ENCODE results near the gene RIMKLA. TPM values are rescaled to one million over a fixed set of nuclear protein-coding genes. Genes with fewer than 3 reads are reported as not detected.
A peak's percentile ranks its signal among the peaks of the same experiment; 100 is the strongest.

Gene RIMKLA
- polyA plus RNA-seq, 4 donors = under 0.01 to 0.63 (median 0.31) TPM

- no peaks in the 10 kb centered on the region for H3K27me3 ChIP-seq (ENCODE audit: control insufficient read depth in 3 of 3, insufficient read depth in 3 of 3, low read length in 3 of 3)
- H3K36me3 ChIP-seq (ENCODE audit: control insufficient read depth in 3 of 3, insufficient read depth in 2 of 3, low read depth in 1 of 3, low read length in 3 of 3) = peaks cover 0 to 4% (median 2%) of the 10 kb centered on the region in 3 donors
- H3K27ac ChIP-seq (ENCODE audit: low read depth in 1 of 3, low read length in 2 of 3) = peak within 1 kb of the TSS in 2 of 3 donors; percentile 32 to 71
- H3K4me3 ChIP-seq (ENCODE audit: low read depth in 1 of 3, low read length in 3 of 3) = peak within 1 kb of the TSS; percentile 46 to 70 (median 52)
- FAIRE-seq = no peak
- no peaks in the 10 kb centered on the region for H3K9me3 ChIP-seq (ENCODE audit: control insufficient read depth in 2 of 2, insufficient read depth in 1 of 2, low read depth in 1 of 2, low read length in 1 of 2)
- peak; percentile 97 to 99 for DNase-seq
- peaks cover 0 to 18% (median 0%) of the 10 kb centered on the region in 3 donors for H3K4me1 ChIP-seq (ENCODE audit: control insufficient read depth in 3 of 3, insufficient read depth in 2 of 3, low read depth in 1 of 3, low read length in 2 of 3)
- 1 to 2% (median 1%) methylated on average over 59 of the region's 59 CpGs for WGBS, 3 donors
Observed at GRCh38 chr1:42462828-42463763, 82.5 kb downstream of the RIMKLA start, which contains the start of gene CCDC30. CCDC30 (plus strand) TSS chr1:42463286; CDS start chr1:42480552, 17,266 bp downstream.

GRCh38 chr1:42463921-42464320, 83.3 kb downstream of the RIMKLA start:
- Histone ChIP-seq H3K4me1 (ENCODE audit: control insufficient read depth in 3 of 3, insufficient read depth in 2 of 3, low read depth in 1 of 3, low read length in 2 of 3) (peaks cover 0 to 16% (median 0%) of the 10 kb centered on the region in 3 donors), H3K36me3 (ENCODE audit: control insufficient read depth in 3 of 3, insufficient read depth in 2 of 3, low read depth in 1 of 3, low read length in 3 of 3) (peaks cover 0 to 4% (median 0%) of the 10 kb centered on the region in 3 donors), H3K9me3 (ENCODE audit: control insufficient read depth in 2 of 2, insufficient read depth in 1 of 2, low read depth in 1 of 2, low read length in 1 of 2) (no peaks in the 10 kb centered on the region), H3K27ac (ENCODE audit: low read depth in 1 of 3, low read length in 2 of 3) (peak overlapping the region in 1 of 3 donors; percentile 71), H3K4me3 (ENCODE audit: low read depth in 1 of 3, low read length in 3 of 3) (peak overlapping the region in 1 of 3 donors; percentile 70), H3K27me3 (ENCODE audit: control insufficient read depth in 3 of 3, insufficient read depth in 3 of 3, low read length in 3 of 3) (no peaks in the 10 kb centered on the region)
- FAIRE-seq = no peak
- DNase-seq = no peak
- WGBS, 3 donors = 80 to 93% (median 92%) methylated on average over 3 of the region's 3 CpGs

DNA sequence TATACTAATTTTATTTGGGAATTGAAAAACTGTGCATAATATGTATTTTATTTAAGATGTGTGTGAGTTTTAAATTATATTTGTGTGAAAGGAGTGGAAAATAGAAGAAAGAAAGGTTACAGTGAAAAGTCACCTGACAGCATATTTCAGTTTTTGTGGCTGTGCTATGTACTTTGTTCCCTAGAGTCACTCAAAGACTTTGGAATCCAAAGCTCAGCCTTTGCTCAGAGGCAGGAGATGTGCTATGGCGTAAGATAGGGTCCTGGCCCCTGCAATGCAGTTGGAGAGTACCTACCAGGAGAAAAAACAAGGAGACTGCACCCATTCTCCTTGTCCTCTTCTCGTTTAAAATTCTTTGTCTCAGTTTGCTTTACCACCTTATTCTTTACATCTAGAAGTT, 85.4 kb downstream of the RIMKLA start:
- Histone ChIP-seq H3K9me3 (ENCODE audit: control insufficient read depth in 2 of 2, insufficient read depth in 1 of 2, low read depth in 1 of 2, low read length in 1 of 2) (no peaks in the 10 kb centered on the region), H3K27ac (ENCODE audit: low read depth in 1 of 3, low read length in 2 of 3) (peak overlapping the region in 1 of 3 donors; percentile 83), H3K4me1 (ENCODE audit: control insufficient read depth in 3 of 3, insufficient read depth in 2 of 3, low read depth in 1 of 3, low read length in 2 of 3) (peaks cover 0 to 13% (median 0%) of the 10 kb centered on the region in 3 donors), H3K36me3 (ENCODE audit: control insufficient read depth in 3 of 3, insufficient read depth in 2 of 3, low read depth in 1 of 3, low read length in 3 of 3) (no peaks in the 10 kb centered on the region), H3K4me3 (ENCODE audit: low read depth in 1 of 3, low read length in 3 of 3) (no peak overlapping the region), H3K27me3 (ENCODE audit: control insufficient read depth in 3 of 3, insufficient read depth in 3 of 3, low read length in 3 of 3) (no peaks in the 10 kb centered on the region)
- FAIRE-seq (no peak), DNase-seq (peak; percentile 21 to 78)
- WGBS, 3 donors = 61 to 76% (median 71%) methylated on average over 2 of the region's 2 CpGs

- no peaks in the 10 kb centered on the region for H3K27me3 ChIP-seq (ENCODE audit: control insufficient read depth in 3 of 3, insufficient read depth in 3 of 3, low read length in 3 of 3)
- 88 to 91% (median 91%) methylated on average over 2 of the region's 2 CpGs for WGBS, 3 donors
Observed at GRCh38 chr1:42469727-42470126, 89.1 kb downstream of the RIMKLA start.

More at GRCh38 chr1:42469727-42470126, 89.1 kb downstream of the RIMKLA start:
- Histone ChIP-seq H3K36me3 (ENCODE audit: control insufficient read depth in 3 of 3, insufficient read depth in 2 of 3, low read depth in 1 of 3, low read length in 3 of 3) (no peaks in the 10 kb centered on the region), H3K9me3 (ENCODE audit: control insufficient read depth in 2 of 2, insufficient read depth in 1 of 2, low read depth in 1 of 2, low read length in 1 of 2) (no peaks in the 10 kb centered on the region), H3K4me3 (ENCODE audit: low read depth in 1 of 3, low read length in 3 of 3) (no peak overlapping the region), H3K4me1 (ENCODE audit: control insufficient read depth in 3 of 3, insufficient read depth in 2 of 3, low read depth in 1 of 3, low read length in 2 of 3) (peaks cover 0 to 7% (median 0%) of the 10 kb centered on the region in 3 donors), H3K27ac (ENCODE audit: low read depth in 1 of 3, low read length in 2 of 3) (no peak overlapping the region)
- FAIRE-seq (no peak), DNase-seq (no peak)

Other genes with a start within 250 kb of the RIMKLA start
- 100 to 1,000 TPM in 3 of 4 donors, 10 to 100 TPM in 1; 14.4 to 969 (median 622) TPM for gene GUCA2B, start 227.4 kb upstream of the RIMKLA start, polyA plus RNA-seq
- gene GUCA2A, start 216.0 kb upstream of the RIMKLA start, polyA plus RNA-seq = 1,000 to 10,000 TPM in 1 of 4 donors, 100 to 1,000 TPM in 1, 10 to 100 TPM in 2; 56.3 to 1,041 (median 107) TPM
- gene FOXJ3, start 45.6 kb upstream of the RIMKLA start, polyA plus RNA-seq = 10 to 100 TPM; 13.9 to 38.3 (median 15.1) TPM
- gene ZMYND12, start 75.2 kb downstream of the RIMKLA start, polyA plus RNA-seq = 1 to 10 TPM in 2 of 4 donors, under 1 TPM in 1, not detected in 1; 0.89 to 1.7 (median 1.1) TPM
- gene PPCS, start 75.8 kb downstream of the RIMKLA start, polyA plus RNA-seq = 100 to 1,000 TPM in 3 of 4 donors, 10 to 100 TPM in 1; 85.0 to 175 (median 123) TPM
- 1 to 10 TPM in 1 of 4 donors, under 1 TPM in 3; 0.67 to 4.4 (median 0.84) TPM for gene CCDC30, start 82.5 kb downstream of the RIMKLA start, polyA plus RNA-seq